Adrenal gland (tissue), 5 donors: ENCODE data around the gene TTC9B.

Experiments
- POLR2A ChIP-seq, 2 donors: fragments of 450-650 bp; IDR thresholded peaks; one replicate each; pipeline ENCODE4 v1.6.1; 2017; ENCODE audit warnings: antibody characterized with exemption in 2 of 2, mild to moderate bottlenecking in 2 of 2, moderate library complexity in 1 of 2
- TF ChIP-seq, protein P1 (sequence below), 6 experiments: fragments of 450-650 bp in 4 of 6; fragments of 200-600 bp in 2 of 6; sonication (generic) in 1 of 6; IDR thresholded peaks; 1 replicate in 5 of 6; 2 replicates in 1 of 6; pipeline versions ENCODE4 v1.5.1 to v1.8.0; 2016 to 2021; ENCODE audit warnings: antibody characterized with exemption in 6 of 6, mild to moderate bottlenecking in 2 of 6, moderate library complexity in 1 of 6
- donor health status: DM: no; HTN: no; CAD: no.

DNA sequence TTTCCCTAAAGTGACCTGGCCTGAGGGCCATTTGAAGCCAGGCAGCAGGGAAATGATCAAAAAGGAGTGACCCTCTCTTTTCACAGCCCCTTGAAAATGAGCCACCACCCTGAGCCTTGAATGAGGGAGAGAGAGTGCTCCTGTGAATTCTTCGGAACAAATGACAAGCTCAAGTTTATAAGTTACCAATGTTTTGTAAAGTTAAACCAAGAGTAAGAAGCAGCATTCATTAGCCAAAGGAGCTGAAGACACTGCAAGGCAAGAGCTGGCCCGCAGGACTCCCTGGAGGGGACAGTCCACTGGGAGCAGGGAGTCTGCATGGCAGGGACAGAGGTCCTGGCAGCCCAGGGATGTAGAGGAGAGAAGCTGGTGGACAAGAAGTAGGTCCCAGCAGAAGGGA lies 25.0 kb upstream of the TTC9B start:
- TF ChIP-seq, protein P1, sequence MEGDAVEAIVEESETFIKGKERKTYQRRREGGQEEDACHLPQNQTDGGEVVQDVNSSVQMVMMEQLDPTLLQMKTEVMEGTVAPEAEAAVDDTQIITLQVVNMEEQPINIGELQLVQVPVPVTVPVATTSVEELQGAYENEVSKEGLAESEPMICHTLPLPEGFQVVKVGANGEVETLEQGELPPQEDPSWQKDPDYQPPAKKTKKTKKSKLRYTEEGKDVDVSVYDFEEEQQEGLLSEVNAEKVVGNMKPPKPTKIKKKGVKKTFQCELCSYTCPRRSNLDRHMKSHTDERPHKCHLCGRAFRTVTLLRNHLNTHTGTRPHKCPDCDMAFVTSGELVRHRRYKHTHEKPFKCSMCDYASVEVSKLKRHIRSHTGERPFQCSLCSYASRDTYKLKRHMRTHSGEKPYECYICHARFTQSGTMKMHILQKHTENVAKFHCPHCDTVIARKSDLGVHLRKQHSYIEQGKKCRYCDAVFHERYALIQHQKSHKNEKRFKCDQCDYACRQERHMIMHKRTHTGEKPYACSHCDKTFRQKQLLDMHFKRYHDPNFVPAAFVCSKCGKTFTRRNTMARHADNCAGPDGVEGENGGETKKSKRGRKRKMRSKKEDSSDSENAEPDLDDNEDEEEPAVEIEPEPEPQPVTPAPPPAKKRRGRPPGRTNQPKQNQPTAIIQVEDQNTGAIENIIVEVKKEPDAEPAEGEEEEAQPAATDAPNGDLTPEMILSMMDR (IDR thresholded peaks at IDR 0.05): no peak
- TF ChIP-seq POLR2A (IDR thresholded peaks at IDR 0.05): no peak
